GM21526 (cell line): ENCODE measurements around the gene ECEL1.

Experiments used
- ATAC-seq: cut with Tn5 transposase; IDR thresholded peaks from one replicate; pipeline ENCODE4 v1.9.1; 2021; ENCODE audit warnings: moderate library complexity; ENCODE audit not compliant: unreplicated experiment, low FRiP score

The ECEL1 gene

GRCh38 chr2:232431705-232432590 is 55.7 kb downstream of the ECEL1 start:
- ATAC-seq = no peak
